Neutrophil (primary cell): ENCODE measurements around the gene NFATC2.

Experiments used
- H3K27ac ChIP-seq: fragments of 200-600 bp; sonication (generic); 2 replicates; pipeline ENCODE4 v1.5.1; 2016; ENCODE audit warnings: mild to moderate bottlenecking, moderate library complexity
- H3K27me3 ChIP-seq: fragments of 200-600 bp; sonication (generic); 2 replicates; pipeline ENCODE4 v1.6.0; 2016; ENCODE audit warnings: mild to moderate bottlenecking
- H3K36me3 ChIP-seq: fragments of 200-600 bp; sonication (generic); 2 replicates; pipeline ENCODE4 v1.5.1; 2017
- H3K4me1 ChIP-seq, 2 experiments: fragments of 200-600 bp in 1 of 2; sonication (generic) in 1 of 2; 1 replicate in 1 of 2; 2 replicates in 1 of 2; pipeline versions ENCODE4 v1.5.1 to v1.6.1; 2013 to 2016; ENCODE audit warnings: low read depth in 1 of 2, low read length in 1 of 2, mild to moderate bottlenecking in 1 of 2, moderate library complexity in 1 of 2; ENCODE audit not compliant: control insufficient read depth in 1 of 2, insufficient read depth in 1 of 2
- H3K4me3 ChIP-seq, 2 experiments: fragments of 200-600 bp in 1 of 2; sonication (generic) in 1 of 2; 1 replicate in 1 of 2; 2 replicates in 1 of 2; pipeline ENCODE4 v1.5.1; 2013 to 2016; ENCODE audit warnings: low read depth in 1 of 2, low read length in 1 of 2, mild to moderate bottlenecking in 1 of 2, moderate library complexity in 1 of 2
- H3K9me3 ChIP-seq: fragments of 200-600 bp; sonication (generic); 2 replicates; pipeline ENCODE4 v1.5.1; 2016
- CTCF ChIP-seq: fragments of 200-600 bp; sonication (generic); IDR thresholded peaks from 2 replicates; pipeline ENCODE4 v1.5.1; 2016; ENCODE audit warnings: antibody characterized with exemption

The NFATC2 gene

GRCh38 chr20:51374456-51374830 lies 168.1 kb downstream of the NFATC2 start:
- Histone ChIP-seq H3K4me3 (no peak overlapping the region), H3K4me1 (no peaks in the 10 kb centered on the region), H3K27me3 (no peaks in the 10 kb centered on the region), H3K27ac (no peak overlapping the region), H3K36me3 (no peaks in the 10 kb centered on the region), H3K9me3 (no peaks in the 10 kb centered on the region)
- TF ChIP-seq CTCF = no peak

GRCh38 chr20:51373713-51374455 lies 168.6 kb downstream of the NFATC2 start:
- Histone ChIP-seq H3K4me3 (no peak overlapping the region), H3K4me1 (no peaks in the 10 kb centered on the region), H3K36me3 (no peaks in the 10 kb centered on the region), H3K9me3 (no peaks in the 10 kb centered on the region), H3K27me3 (no peaks in the 10 kb centered on the region), H3K27ac (no peak overlapping the region)
- no peak for TF ChIP-seq CTCF

- H3K4me3 ChIP-seq = no peak overlapping the region
- no peaks in the 10 kb centered on the region for H3K36me3 ChIP-seq
- no peak for TF ChIP-seq CTCF
- H3K4me1 ChIP-seq = no peaks in the 10 kb centered on the region
- no peaks in the 10 kb centered on the region for H3K27me3 ChIP-seq
- H3K27ac ChIP-seq = no peak overlapping the region
- no peaks in the 10 kb centered on the region for H3K9me3 ChIP-seq
Observed at GRCh38 chr20:51372966-51373365, 169.6 kb downstream of the NFATC2 start.

GRCh38 chr20:51372176-51372803 lies 170.2 kb downstream of the NFATC2 start:
- Histone ChIP-seq H3K9me3 (no peaks in the 10 kb centered on the region), H3K27me3 (no peaks in the 10 kb centered on the region), H3K36me3 (no peaks in the 10 kb centered on the region), H3K4me1 (no peaks in the 10 kb centered on the region), H3K27ac (no peak overlapping the region), H3K4me3 (no peak overlapping the region)
- TF ChIP-seq CTCF = no peak

GRCh38 chr20:51371720-51372119 lies 170.8 kb downstream of the NFATC2 start:
- no peak overlapping the region for H3K27ac ChIP-seq
- no peak overlapping the region for H3K4me3 ChIP-seq
- no peak for TF ChIP-seq CTCF
- H3K36me3 ChIP-seq = no peaks in the 10 kb centered on the region
- H3K9me3 ChIP-seq = no peaks in the 10 kb centered on the region
- H3K4me1 ChIP-seq = no peaks in the 10 kb centered on the region
- no peaks in the 10 kb centered on the region for H3K27me3 ChIP-seq
